Right ventricle myocardium inferior (tissue), 1 donor: ENCODE data around the gene ULK1. TPM values are rescaled to one million over a fixed set of nuclear protein-coding genes. Genes with fewer than 3 reads are reported as not detected.

Experiments used
- ATAC-seq: fragments of 200-7000 bp; cut with Tn5 transposase; one replicate; pipeline ENCODE4 v1.9.1; 2020; ENCODE audit warnings: mild to moderate bottlenecking, moderate library complexity
- DNase-seq: peaks from one replicate; pipeline ENCODE4 v3.0.0; 2021; ENCODE audit errors: missing footprints
- intact Hi-C: fragments of 100-400 bp; cut with DNase I; formaldehyde crosslinking; loops from one replicate; pipeline ENCODE4 v1.11.0; 2022
- total RNA-seq: library from RNA; stranded (reverse); fragmentation: NEBNext Ultra II Directional; extraction: Animal tissue kit (Norgen Biotek cat#: 25700); gene quantifications from one replicate; pipeline ENCODE4 v1.2.1, GENCODE V29; 2021
- donor health status: DM: no; HTN: yes; CAD: no; lungs with severe emphysema.

The ULK1 gene
- total RNA-seq, 1 donor from 2014 or later: 49.3 TPM

DNA sequence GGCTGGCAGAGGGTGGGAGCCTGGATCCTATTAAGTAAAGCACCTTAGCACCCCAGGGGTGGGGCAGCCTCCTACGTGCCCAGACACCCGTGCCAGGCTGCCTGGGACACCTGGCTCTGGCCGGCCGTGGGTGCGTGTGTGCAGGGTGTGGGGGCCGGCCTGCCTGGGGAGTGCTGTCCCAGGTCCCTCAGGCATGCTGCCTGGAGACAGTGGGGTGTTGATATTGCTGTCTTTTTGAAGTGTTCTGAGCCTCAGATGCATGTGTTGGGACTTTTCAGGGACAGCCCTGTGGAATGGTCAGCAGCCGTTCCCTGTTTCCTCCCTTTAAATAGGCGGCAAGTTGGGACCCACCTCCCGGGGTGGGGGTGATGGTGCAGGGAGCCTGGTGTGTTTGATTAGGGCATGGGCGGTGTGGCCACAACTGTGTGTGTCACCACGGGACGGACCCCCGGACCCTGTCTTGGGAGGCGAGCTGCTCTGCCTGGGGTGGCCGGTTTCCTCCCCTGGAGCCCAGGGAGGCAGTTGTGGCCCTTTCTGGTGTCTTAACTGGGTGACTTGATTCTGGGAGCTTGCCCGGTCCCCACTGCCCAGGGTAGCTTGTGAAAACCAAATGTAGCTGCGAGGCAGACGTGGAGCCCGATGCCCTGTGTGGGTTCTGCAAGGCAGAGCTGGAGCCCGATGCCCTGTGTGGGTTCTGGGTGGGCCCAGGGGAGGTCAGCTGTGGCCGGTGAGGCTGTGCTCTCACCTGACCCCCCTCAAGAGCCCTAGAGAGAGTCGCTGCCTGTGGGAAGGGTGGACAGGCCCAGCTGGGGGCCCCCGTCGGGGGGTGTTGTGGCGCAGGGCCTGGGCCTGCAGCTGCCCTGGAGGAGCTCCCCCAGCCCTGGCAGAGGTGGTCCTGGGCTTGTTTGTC lies 8.2 kb downstream of the ULK1 start:
- ATAC-seq (no peak), DNase-seq (peak; percentile 55)
- intact Hi-C loops: no loop called here

DNA sequence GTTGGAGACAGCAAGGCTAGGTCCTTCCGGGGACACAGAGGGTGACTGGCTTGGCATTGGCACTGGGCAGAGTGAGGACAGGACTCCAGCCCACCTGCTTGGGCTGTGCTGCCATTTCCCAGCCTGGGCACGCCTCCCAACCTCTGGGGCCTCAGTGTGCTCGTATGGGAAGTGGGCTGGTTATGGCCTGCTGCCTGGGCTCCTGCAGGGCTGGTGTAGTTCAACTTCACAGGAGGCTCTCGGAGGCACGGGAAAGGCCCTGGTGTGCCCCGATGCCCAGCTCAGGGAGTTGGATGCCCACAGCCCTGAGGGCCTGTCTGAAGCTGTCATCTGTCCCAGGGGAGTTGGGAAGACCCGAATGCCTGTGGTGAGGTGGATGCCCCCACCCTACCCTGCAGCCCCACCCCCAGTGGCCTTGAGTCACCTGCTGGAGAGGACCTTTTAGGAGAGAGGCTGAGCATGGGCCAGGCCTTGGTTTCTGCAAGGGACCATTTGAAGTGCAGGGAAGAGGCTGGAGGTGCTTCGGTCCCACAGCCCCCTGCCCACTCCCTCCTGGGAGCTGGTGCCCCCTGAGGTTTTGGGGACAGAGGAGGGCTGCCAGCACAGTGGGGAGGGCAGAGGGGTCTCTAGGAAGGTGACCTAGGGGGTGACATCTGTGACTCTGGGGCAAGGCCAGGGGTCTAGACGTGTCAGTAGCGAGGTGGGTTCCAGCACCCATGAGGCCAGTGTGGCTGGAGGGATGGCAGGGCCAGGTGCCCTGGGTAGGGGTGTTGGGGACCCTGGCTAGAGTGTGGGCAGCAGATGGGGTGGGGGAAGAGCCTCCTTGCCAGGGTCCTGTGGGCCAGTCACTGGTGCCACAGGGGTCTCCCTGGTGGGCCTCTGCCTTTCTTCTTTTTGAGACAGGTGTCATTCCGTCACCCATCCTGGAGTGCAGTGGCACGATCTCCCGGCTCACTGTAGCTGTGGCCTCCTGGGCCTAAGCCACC lies 9.1 kb downstream of the ULK1 start:
- no peak for ATAC-seq
- intact Hi-C loops: no loop called here
- DNase-seq: peak; percentile 59

DNA sequence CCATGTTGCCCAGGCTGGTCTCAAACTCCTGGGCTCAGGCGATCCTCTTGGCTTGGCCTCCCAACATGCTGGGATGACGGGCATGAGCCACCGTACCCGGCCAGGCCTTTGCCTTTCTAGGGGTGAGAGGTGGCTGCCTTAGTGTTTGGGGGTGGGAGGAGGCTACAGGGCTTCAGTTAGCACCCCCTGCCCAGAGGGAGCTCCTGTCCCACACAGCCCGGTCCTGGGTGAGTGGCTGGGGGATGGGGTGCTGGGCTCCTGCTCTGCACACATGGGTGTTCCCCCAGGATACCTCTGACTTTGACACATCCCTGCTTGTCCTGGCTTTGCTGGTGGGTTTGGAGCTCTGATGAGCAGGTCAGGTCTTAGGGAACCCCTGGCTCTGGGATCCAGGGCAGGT lies 9.9 kb downstream of the ULK1 start:
- ATAC-seq (no peak), DNase-seq (peak; percentile 37)
- intact Hi-C loops: no loop called here

DNA sequence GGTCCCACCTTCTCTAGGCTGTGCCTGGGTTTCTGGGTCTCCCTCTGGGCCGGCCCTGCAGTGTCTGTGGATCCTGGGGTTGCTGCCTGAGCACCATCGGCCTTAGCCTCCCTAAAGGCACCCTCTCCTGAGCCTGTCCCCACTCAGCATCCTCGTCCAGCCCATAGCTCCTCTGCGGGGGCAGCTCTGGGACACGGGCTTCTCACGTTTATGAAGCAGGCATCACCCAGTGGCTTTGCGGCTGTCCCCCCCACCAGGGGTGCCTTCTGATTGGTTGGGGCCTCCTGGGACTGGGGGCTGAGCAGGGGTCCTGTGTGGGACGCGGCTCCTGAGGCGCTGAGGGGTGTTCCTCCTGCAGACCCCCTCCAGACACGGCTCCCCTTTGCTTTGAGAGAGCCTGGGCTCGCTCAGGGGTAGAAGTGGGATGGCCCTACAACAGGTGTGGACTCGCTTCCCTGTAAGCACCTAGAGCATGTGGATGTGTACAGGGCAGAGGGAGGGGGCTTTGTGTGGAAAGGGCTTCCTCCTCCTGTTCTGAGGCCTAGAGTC lies 10.7 kb downstream of the ULK1 start:
- ATAC-seq (no peak), DNase-seq (peak; percentile 45)
- intact Hi-C loops: no loop called here

DNA sequence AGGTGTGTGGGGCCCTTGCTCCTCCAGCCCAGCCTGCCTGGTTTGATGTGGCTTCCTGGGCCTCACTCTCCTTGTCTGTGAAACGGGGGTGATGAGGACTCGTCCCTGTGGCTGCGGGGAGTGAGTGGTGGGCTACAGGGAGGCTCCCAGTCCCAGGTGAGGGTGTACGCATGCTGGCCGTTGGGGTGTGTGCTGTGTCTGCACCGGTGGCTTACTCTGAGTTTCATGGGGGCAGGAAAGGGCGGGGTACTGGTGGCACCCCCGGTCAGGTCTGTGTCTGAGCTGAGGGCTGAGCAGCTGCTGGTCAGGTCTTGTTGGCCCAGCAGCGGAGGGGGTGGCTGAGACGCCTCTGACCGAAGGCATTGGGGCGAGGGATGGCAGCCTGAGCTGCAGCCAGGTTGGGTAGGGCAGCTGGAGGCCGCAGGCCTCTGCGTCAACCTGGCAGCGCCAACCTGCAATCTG lies 11.2 kb downstream of the ULK1 start:
- no peak for ATAC-seq
- intact Hi-C loops: no loop called here
- DNase-seq: peak; percentile 35

DNA sequence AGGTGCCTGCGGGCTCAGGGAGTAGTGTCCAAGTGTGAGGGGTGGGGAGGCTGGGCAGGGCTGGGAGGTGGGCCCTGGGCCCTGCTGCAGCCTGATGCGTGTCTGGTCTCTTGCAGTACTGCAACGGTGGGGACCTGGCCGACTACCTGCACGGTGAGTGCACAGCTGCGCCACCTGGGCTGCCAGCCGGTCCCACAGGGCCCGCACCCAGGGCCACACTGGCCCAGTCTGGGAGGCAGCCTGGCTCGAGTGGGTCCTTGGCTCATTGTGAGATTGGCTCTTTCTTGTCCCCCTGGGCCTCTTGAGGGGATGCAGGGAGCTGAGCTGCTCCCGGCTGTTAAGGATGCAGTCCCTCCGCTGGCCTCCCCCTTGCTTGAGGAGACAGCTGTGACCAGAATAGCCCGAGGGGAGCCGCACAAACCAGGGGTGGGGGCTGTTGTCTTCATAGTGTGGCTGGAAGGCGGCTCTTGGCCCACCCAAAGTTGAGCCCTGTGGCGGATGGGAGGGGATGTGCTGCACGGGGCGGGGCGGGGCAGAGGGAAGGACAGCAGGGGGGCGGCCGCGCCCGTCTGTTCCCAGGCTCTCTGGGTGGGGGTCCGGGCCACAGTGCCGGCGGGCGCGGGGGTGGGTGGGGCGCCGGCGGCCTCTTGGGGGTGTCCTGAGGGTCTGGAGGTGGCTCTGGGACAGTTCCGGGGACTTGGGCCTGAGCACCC lies 13.1 kb downstream of the ULK1 start:
- DNase-seq: peak; percentile 49
- intact Hi-C loops: no loop called here
- no peak for ATAC-seq

DNA sequence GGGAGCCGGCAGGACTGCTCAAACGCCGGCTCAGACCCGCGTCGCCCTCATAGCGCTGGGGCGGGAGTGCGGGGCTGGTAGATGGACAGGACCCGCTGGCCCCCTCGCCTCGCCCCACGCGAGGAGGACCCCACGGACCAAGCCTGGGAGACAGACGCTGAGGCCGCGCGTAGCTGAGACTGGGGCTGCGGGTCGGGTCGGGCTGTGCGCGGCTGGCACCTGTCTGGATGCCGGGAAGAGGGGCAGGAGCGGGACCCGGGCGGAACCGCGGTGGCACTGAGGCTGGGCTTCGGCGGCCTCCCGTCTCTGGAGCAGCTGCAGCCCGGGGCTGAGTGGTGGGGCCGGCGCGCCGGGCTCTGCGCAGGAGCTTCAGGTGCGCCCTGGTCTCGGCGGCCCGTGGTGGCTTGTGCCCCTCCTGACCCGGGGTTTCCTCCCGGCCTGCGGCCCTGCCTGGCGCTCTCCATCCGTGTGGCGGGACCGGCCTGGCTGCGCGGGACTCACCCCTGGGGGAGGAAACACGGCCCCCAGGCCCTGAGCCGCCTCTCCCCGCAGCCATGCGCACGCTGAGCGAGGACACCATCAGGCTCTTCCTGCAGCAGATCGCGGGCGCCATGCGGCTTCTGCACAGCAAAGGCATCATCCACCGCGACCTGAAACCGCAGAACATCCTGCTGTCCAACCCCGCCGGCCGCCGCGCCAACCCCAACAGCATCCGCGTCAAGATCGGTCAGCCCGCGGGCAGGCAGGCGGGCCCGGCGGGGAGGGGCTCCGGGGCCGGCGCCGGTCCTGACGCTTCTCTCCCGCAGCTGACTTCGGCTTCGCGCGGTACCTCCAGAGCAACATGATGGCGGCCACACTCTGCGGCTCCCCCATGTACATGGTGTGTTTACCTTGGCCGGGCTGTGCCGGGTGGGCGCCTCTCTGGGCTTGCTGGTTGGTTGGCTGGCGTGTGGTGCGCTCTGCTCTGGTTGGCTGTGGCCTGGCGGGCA lies 14.0 kb downstream of the ULK1 start:
- peak; percentile 57 for DNase-seq
- ATAC-seq: no peak
- intact Hi-C loops: no loop called here

DNA sequence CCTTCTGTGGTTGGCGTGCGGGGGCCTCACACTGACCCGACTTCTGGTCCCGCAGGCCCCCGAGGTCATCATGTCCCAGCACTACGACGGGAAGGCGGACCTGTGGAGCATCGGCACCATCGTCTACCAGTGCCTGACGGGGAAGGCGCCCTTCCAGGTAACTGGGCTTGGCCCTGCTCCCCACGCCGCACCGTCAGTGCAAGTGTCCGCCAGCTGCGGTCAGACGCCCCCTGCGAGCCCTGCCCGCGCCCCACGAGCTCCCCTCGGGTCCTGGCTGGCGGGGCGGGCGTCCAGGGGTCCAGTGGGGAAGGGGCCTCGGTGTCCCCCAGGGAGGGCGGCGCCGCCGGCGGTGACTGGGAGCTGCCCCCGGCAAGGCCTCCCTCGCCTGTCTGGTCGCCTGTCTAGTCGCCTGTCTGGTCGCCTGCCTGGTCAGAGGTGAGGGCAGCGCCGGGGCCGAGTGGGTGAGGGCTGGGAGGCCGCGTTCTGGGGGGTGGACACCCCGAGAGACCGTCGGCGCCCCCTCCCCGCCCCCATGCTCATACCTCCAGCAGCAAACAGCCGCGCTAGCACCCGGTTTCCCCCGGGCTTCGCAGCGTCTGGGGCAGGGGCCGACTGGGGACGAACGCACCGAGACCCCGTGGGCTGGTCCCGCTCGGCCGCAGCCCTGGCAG lies 14.8 kb downstream of the ULK1 start:
- DNase-seq (peak; percentile 67), ATAC-seq (no peak)
- intact Hi-C loops: no loop called here

DNA sequence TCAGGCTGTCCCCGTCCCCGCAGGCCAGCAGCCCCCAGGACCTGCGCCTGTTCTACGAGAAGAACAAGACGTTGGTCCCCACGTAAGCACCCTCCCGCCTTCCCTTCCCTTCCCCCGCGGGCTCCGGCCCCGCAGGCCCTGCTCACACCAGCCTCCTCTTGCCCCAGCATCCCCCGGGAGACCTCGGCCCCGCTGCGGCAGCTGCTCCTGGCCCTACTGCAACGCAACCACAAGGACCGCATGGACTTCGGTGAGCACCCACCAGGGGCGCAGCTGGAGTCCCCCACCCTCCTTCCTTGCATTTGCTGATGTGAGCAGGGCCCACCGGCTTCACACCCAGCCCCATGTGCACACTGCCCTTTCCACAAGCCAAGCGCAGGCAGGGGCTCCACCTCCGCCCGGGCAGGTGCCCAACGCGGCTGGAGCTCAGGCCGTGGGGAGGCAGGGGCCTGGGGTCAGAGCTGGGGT lies 15.4 kb downstream of the ULK1 start:
- ATAC-seq (no peak), DNase-seq (no peak)
- intact Hi-C loops: no loop called here

DNA sequence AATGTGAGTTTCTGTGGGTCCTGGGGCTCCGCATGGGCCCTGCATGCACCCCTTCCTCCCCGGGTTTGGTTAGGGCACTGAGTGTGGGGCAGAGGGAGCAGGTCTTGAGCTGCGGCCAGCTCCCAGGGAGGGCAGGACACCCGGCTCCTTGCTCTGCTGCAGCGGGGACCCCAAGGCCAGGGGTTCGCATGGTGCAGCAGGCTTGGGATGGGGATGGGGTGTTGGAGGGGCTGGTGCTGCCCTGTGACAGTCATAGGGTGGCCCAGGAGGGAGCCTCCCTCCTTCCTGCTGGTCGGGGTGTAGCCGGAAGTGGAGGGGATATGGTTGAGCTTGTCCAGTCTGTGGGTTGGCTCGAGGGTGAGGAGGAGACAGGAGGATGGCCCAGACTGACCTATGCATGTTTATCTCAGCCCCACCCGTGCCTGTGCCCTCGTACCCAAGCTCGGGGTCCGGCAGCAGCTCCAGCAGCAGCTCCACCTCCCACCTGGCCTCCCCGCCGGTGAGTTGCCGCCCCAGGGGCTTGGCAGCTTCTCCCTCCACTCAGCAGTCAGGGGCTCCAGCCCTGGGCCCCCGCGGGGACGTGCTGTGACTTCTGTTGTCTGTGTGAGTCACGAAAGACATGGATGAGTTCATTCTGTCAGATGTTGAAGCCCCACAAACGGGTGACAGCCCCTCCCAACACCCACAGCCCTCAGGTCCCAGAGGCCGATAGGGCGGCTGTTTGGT lies 16.0 kb downstream of the ULK1 start:
- intact Hi-C loops: no loop called here
- DNase-seq (peak; percentile 26), ATAC-seq (no peak)

DNA sequence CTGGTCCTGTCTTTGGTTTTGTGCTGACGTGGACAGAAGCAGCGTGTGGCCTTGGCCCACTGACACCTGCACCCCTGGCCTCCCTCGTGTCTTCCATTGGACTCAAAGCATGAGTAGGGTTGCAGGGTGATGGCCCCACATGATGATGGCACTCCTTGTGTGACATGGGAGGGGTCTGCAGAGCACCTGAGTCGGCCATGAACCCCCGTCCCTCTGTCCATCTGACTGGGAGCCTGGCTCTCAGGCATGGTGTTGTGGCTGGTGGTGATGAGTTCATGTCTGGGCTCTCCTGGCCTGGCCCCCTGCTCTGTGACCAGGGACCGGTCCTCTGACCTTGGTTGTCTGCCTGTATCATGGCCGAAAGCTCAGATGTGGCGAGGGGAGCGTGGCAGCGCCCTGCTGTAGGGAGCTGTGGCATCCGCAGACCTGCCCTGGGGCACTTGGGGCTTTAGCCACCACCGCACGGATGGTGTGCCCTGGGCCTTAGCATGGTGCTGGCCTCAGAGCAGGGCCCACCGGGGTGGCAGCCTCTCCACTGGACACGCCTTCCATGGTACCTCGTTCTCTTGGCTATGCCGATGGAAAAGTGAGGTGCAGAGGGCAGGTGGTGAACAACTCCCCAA lies 16.7 kb downstream of the ULK1 start:
- intact Hi-C loops: no loop called here

DNA sequence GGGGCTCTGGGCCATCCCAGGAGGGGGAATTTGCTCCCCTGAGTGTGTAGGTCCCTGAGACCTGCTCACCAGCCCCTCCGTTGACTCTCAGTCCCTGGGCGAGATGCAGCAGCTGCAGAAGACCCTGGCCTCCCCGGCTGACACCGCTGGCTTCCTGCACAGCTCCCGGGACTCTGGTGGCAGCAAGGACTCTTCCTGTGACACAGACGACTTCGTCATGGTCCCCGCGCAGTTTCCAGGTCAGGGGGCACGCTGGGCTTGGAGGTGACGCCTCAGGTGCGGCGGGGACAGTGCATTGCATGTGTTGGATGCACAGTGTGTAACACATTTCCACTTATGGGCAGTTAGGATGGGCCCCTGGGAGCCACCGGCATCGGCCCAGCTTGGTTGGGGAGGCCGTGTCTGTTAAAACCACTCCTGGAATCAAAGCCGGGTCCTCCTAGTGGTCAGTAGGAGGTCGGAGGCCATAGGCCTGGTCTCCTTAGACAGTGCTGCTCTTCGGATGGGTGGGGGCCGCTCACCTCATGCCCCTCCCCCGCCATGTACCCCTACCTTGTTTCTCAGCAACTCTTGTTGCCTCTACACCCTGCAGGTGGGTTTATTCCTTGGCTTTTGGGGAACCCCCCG lies 17.5 kb downstream of the ULK1 start:
- ATAC-seq: no peak
- intact Hi-C loops: loop anchor here (2.0 kb wide), 1 partner anchor 15 kb away; no protein-coding TSS in a partner anchor
- DNase-seq: peak; percentile 42

More for the DNA sequence above, 16.7 kb downstream of the ULK1 start:
- DNase-seq: peak; percentile 32
- ATAC-seq: no peak

DNA sequence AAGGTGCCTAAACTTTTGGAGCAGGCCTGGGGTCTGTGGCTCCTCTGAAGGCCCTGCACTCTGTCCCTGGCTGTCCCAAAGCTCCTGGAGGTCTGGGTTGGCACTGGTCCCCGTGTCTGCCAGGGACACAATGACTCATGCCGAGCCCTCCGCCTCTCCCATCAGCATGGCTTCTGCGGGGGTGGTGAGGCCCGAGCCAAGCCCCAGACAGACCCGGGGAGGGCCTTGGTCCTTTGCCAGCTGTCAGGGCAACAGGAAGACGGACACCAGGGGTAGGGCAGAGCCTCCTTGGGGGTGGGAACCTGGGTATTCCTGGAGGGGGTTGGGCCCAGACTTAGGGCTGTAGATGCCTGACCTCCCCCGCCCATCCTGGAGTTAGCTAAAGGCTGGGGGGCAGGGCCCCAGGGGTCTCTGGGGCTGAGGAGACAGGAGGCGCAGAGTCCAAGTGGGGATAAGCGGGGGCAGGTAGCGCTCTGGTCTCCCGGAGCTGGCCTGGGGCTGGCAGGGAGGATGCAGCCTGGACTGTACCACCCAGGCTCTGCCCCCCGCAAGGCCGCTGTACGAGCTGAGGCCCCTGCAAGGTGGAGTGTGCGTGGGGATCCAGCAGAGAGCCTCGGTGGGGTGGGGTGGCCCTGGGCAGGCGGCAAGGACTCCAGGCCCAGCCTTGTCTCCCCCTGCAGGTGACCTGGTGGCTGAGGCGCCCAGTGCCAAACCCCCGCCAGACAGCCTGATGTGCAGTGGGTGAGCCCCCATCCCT lies 18.3 kb downstream of the ULK1 start:
- DNase-seq: peak; percentile 93
- ATAC-seq: peak; percentile 86
- intact Hi-C loops: loop anchor here (2.0 kb wide), 1 partner anchor 16 kb away; no protein-coding TSS in a partner anchor

DNA sequence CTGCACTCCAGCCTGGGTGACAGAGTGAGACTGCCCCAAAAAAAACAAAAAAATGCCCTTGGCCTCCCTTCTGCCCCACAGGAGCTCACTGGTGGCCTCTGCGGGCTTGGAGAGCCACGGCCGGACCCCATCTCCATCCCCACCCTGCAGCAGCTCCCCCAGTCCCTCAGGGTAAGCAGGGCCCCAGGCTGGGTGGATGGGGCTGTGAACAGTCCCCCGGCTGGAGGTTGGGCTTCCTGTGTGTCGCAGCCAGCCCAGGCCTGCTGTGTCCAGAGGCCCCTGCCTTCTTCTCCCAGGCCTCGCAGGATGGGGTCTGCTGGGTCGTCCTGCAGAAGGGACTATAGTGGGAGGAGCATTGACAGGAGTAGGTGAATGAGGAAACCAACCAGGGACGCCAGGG lies 19.2 kb downstream of the ULK1 start:
- intact Hi-C loops: loop anchor here (2.0 kb wide), 1 partner anchor 17 kb away; no protein-coding TSS in a partner anchor
- DNase-seq (peak; percentile 58), ATAC-seq (no peak)
